Measurements from ENCODE around the gene PCNX2. TPM values are rescaled to one million over a fixed set of nuclear protein-coding genes. Genes with fewer than 3 reads are reported as not detected.
"Not testable (repeated sequence)": the region's sequence is repeated elsewhere in the genome, so short reads cannot be mapped to it uniquely, and the experiment has no call there.

Gene PCNX2
- total RNA-seq, 1 donor from 2014 or later = 48.8 TPM

DNA sequence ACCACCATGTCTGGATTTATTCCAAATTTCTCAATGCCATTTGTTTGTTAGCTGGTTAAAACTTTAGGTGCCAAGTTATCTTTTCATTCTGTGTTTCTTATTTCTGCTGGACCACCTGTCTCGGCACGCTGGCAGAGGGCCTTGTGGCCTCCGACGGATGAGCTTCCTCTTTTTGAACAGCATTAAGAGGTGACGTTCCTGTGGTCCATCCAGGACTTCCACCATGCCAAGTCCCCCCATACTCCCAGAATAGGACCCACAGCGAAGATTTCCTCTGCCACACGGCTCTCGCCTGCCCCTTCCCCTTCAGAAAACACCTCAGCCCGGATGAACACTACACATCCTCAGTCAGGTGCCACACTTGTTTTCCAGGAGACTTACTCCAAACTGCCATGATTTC is 271.3 kb downstream of the PCNX2 start:
- intact Hi-C loops (cut with micrococcal nuclease) = no loop called here

DNA sequence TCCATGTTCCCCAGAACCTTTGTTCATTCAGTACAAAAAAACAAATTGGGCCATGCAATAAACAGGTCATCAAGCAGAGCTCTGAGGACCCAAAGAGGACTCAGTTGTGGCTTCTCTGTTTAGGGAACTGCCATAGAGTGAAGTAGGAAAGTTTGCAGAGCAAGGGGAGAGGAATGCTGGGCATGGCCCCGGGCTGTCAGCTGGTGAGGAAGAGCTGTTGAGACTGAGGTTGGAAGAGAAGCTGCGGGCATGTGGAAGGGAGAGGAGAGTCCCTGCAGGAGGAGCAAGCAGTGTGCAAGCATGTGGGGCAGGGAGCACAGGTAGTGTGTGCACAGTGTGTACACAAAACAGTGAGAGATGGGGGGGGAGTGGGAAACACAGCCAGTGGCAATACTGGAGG is 273.3 kb downstream of the PCNX2 start:
- intact Hi-C loops (cut with micrococcal nuclease) = no loop called here

- intact Hi-C loops (cut with micrococcal nuclease) = no loop called here
Measured at GRCh38 chr1:233020426-233020825, 275.1 kb downstream of the PCNX2 start.

DNA sequence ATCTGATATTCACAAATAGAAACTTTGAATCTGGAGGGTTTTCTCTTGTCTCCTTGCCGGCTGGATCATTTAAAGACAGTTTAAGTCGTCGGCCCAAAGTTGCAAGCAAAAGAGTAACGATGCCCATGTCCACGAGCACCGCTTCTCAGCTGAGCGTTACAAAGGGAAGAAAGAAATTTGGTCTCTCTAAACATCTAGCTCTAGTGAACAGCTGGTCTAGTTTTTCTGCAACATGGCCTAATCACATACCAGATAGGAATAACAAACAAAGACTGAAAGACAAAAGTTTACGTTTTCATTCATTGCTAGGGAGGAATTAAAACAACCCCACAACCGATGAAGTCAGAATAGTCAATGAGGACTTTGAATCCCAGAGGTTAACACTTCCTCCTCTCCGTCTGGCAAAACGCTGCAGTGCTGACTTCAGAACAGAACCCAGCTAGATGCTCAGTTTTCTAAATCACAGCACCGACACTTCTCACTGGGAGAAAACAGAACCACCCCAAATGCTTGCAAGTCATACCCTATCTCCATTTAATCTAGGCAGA is 275.7 kb downstream of the PCNX2 start:
- intact Hi-C loops (cut with micrococcal nuclease) = no loop called here

- intact Hi-C loops (cut with micrococcal nuclease) = no loop called here
Measured at GRCh38 chr1:233019083-233019482, 276.4 kb downstream of the PCNX2 start.

- intact Hi-C loops (cut with micrococcal nuclease) = no loop called here
Measured at GRCh38 chr1:233016798-233017197, 278.7 kb downstream of the PCNX2 start.

GRCh38 chr1:233015965-233016364 is 279.6 kb downstream of the PCNX2 start:
- intact Hi-C loops (cut with micrococcal nuclease) = no loop called here

DNA sequence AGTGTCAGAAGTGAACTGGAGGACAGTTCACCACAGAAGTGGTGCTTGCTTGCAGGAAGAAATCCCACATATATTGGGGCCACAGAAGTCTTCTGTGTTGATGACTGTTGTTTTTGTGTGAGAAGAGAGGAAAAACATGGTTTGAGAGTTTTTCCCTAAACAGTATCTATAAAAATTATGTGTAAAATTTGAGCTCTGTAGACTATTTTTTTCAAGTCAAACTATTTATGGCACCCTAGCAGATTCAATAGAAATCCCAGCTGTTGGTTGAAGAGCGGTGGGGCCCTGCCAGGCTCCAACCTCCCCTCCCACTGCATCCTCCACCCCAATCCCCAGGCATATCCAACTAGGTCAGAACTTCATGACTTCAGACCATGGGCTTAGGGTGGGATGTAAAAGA is 283.5 kb downstream of the PCNX2 start:
- intact Hi-C loops (cut with micrococcal nuclease) = no loop called here

DNA sequence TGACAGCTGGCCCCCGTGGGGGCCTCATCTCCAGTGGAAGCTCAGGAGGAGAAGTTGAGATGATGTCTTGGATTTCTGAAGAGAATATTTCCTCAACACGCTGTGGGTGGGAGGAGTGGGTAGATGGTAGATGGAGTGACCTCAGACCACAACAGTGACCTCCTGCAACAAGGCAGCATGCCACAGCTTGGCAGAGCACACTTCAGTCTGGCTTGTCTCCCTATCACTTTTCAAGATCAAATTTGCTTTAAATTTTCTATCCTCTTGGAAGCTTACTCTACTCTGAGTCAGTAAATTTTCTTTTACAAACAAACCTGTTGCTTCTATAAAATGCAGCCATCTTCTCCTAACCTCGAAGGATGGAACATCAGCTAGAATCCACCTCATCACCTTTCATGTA is 285.4 kb downstream of the PCNX2 start:
- intact Hi-C loops (cut with micrococcal nuclease) = no loop called here

GRCh38 chr1:233006541-233006973 is 289.0 kb downstream of the PCNX2 start:
- intact Hi-C loops (cut with micrococcal nuclease) = no loop called here

DNA sequence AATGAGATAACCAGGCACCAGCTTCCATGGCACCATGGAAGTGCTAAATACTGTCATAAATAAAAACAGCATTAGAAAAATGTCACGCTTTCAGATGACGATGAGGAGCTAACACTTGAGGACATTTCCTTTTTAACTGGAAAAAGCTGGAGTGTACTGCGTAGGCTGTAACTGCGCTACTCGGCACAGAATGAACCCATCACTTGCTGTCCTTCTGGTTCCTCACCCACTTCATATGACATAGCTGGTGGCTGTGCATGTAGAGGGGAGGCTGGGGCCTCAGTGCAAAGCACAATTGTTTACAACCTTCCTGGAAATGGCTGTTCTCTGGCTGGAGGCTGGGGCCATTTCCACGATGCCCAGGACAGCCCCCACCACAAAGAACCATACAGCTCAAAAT is 289.4 kb downstream of the PCNX2 start:
- intact Hi-C loops (cut with micrococcal nuclease) = no loop called here

DNA sequence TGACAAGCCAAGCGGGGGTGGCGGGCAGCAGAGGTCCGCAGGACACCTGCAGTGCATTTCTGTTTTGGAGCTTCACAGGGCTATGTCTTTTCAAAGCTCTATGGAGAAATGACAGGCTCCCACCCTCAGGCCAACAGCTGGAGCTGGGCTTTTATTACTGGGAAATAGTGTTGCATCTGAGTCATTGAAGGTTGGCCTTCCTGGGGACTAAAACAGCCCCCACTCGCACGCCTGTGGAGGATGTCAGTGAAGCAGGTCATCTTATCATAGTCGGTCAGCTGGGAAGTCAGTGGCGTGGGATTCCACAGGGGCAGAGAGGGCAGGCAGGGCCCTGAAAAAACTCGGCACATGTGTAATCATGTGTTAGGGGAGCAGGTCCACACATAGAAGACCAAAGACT is 289.8 kb downstream of the PCNX2 start:
- intact Hi-C loops (cut with micrococcal nuclease) = no loop called here

DNA sequence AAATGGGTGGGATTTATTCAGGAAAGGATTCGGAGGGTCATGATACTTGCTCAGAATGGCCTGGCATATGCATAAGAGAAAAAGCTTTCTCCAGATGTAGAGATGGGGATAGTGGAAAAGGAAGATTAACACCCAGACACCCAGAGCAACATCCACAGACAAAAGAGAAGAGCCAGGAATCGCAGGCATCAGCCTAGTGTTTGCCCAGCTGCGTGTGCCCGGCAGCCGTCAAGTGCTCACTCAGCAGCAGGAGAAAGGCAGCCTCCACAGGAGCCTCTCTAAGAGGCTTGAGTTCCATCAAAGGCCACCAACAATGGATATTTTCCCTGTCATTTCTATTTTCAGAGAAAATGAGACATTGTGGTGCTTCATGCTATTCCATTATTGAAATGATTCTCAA is 290.4 kb downstream of the PCNX2 start:
- intact Hi-C loops (cut with micrococcal nuclease) = no loop called here

GRCh38 chr1:233004451-233004850 is 291.1 kb downstream of the PCNX2 start:
- intact Hi-C loops (cut with micrococcal nuclease) = no loop called here

DNA sequence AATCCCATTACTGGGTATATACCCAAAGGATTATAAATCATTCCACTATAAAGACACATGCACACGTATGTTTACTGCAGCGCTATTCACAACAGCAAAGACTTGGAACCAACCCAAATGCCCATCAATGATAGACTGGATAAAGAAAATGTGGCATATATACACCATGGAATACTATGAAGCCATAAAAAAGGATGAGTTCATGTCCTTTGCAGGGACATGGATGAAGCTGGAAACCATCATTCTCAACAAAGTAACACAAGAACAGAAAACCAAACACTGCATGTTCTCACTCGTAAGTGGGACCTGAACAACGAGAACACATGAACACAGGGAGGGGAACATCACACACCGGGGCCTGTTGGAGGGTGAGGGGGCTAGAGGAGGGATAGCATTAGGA is 291.9 kb downstream of the PCNX2 start:
- intact Hi-C loops (cut with micrococcal nuclease) = not testable (repeated sequence)

- intact Hi-C loops (cut with micrococcal nuclease) = no loop called here
Measured at GRCh38 chr1:232999956-233000625, 295.4 kb downstream of the PCNX2 start.

DNA sequence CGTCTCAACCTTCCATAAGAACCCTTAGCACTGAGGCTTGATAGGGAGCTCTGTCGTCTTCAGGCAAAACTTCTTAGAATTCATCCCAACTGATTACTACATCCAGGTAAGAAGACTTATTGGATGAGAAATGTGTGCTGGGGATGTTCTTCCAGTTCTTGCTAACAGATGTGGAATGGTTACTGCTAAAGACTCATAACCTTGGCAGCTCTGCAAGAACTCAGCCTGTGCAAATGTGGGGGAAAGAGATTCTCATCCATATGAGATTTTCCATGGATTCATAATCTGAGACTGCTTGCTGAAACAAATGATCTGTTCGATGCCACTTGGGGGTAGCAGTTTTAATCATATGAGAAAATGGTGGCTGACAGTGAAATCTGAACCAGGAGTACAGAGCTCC is 296.9 kb downstream of the PCNX2 start:
- intact Hi-C loops (cut with micrococcal nuclease) = no loop called here

- intact Hi-C loops (cut with micrococcal nuclease) = no loop called here
Measured at GRCh38 chr1:232998138-232998537, 297.4 kb downstream of the PCNX2 start.

- intact Hi-C loops (cut with micrococcal nuclease) = no loop called here
Measured at GRCh38 chr1:232996143-232996542, 299.4 kb downstream of the PCNX2 start.

GRCh38 chr1:232995189-232995588 is 300.3 kb downstream of the PCNX2 start:
- intact Hi-C loops (cut with micrococcal nuclease) = no loop called here

GRCh38 chr1:232993555-232993954 is 302.0 kb downstream of the PCNX2 start:
- intact Hi-C loops (cut with micrococcal nuclease) = no loop called here

DNA sequence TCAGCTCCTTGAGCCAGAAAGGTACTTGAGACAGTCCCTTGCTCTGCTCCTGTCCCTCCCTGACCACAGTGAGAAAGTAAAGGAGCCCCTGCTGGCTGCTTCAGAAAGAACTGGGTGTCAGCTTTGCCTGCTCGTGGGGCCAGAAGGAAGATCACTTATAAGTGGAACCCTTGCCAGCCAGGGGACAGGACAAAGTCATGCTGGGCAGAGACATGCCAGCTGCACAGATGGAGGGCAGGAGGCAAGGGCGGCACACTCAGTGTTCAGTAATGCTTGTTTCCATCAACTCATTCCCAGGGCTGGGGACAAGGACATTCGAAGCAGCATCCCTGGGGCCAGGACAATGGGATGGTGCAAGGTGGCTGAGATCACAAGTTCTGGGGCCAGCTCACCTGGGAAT is 303.3 kb downstream of the PCNX2 start:
- intact Hi-C loops (cut with micrococcal nuclease) = no loop called here

- intact Hi-C loops (cut with micrococcal nuclease) = no loop called here
Measured at GRCh38 chr1:232991238-232991637, 304.3 kb downstream of the PCNX2 start.

All from T-helper 1 cell treated with Interleukin-12 subunit alpha and Interleukin-12 subunit beta and Interleukin-4 antibody, amounts not matched to agents 30 ng/mL and 1 ng/mL, for 36 hours (primary cell).